ENCODE results near the gene GPR32.
"Not testable (repeated sequence)": the region's sequence is repeated elsewhere in the genome, so short reads cannot be mapped to it uniquely, and the experiment has no call there.

GRCh38 chr19:50783848-50784152, 13.5 kb downstream of the GPR32 start:
- not testable (repeated sequence) for TF ChIP-seq CTCF, POLR2A (IDR thresholded peaks at IDR 0.05)
